SH-SY5Y (cell line): ENCODE results near the gene DBNDD2.

Source experiments
- GATA2 ChIP-seq: IDR thresholded peaks from 2 replicates; pipeline ENCODE4 v1.6.1; 2011; ENCODE audit warnings: mild to moderate bottlenecking, low read depth, low read length
- GATA3 ChIP-seq: IDR thresholded peaks from 2 replicates; pipeline ENCODE4 v1.6.1; 2011; ENCODE audit warnings: low read depth, mild to moderate bottlenecking, low read length, moderate library complexity

The DBNDD2 gene

GRCh38 chr20:45372241-45372640 lies 35.8 kb upstream of the DBNDD2 start:
- TF ChIP-seq GATA2 (no peak), GATA3 (no peak)

DNA sequence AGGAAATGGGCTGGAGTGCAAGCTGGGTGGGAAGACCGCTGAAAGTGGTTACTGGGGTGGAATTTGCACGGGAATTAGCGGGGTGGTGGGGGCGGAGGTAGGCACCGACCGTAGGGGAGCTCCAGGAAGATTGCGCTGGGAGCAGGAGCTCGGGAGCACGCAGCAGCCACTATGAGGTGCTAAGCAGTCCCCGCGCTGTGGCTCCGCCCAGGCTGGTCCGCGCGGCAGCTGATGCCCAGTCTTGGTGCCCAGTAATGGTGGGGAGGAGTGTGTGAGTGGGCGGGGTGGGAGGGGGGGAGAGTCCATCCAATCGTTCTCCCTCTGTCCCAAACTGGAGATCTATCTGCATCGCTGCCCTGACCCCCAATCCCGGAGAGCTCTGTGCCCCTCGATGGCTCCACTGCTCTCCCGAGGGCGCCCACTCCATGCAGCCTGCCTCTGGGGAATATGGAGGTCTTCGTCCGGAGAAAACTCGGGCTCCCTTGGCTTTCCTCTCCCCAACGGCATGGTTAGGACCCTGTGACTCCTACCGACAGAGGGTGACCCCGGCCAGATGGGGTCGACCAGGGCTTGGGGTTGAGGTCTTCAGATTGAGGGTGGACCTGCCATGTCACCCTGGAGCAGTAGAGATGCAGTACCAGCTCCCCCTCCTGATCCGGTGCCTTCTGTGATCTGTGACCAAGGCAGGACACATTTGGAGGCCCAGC lies 35.3 kb upstream of the DBNDD2 start:
- no peak for TF ChIP-seq GATA2
- TF ChIP-seq GATA3, result no peak

DNA sequence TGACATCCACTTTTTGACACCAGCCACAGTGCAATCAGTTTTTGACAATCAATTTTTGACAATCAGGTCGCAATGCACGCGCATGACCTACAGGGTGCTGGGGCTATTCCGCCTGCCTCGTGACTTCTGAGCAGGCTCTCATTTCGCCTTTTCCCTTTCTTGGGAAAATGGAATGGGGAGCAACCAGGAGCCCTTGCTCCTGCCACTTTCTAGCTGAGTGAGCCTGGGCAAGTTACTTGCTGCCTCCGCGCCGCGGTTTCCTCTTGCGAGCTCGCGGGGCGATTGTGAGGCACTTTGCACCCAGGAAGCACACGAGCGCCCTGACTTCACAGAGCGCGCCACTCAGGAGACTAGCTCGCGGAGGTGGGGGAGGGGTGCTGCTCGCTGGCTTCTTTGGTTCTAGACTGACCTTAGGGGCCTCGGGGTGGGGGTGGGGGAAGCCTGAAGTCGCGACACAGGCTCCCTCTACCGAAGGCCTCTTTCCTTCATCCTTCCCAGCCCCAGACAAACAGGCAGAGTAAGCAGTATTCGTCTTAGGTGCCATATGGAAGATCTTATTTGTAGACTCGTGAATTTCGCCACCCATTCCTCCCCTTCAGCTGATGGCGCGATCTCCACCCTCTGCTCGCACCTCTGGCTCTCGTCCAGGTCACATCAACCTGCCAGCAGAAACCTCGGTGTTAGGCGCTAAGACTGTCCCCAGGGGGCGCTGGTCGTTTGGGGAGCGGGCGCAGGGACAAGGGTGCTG lies 34.6 kb upstream of the DBNDD2 start:
- TF ChIP-seq GATA2, result no peak

DNA sequence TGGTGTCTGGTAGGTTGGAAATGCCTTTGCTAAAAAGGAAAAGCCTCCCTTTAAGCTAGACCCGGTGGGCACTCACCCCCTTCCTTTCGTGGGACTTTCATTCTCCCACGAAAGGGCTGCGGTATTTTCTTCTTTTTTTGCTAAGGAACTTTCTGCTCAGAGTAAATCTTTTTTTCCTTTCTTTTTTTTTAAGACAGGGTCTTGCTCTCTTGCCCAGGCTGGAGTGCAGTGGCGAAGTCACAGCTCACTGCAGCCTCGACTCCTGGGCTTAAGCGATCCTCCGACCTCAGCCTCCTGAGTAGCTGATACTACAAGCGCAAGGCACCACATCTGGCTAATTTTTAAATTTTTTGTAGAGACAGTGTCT lies 34.0 kb upstream of the DBNDD2 start:
- TF ChIP-seq GATA2 (no peak), GATA3 (no peak)

DNA sequence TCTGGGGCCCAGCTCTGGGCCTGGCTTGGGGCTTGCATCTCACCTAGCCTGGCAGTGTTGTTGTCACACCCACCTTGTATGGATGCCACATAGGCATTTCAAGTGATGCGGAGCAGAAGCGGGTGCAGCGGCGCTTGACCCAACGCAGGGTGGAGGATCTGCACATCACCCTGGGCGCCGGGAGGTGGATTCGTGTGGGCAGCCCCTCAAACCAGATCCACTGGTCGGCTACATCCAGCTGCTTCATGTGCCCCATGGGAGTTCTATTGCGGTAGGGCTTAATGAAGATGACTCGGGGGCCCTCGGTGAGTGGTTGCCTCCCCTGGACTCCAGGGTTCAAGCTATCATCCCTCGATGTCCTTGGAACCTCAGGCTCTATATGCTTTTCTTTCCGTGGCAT lies 33.1 kb upstream of the DBNDD2 start:
- no peak for TF ChIP-seq GATA2

GRCh38 chr20:45377269-45377668 lies 30.8 kb upstream of the DBNDD2 start:
- no peak for TF ChIP-seq GATA3
- TF ChIP-seq GATA2, result no peak

- no peak for TF ChIP-seq GATA2
- TF ChIP-seq GATA3, result no peak
Measured at GRCh38 chr20:45378191-45378590, 29.9 kb upstream of the DBNDD2 start, which contains the start of gene TP53TG5. TSS of gene TP53TG5 (minus strand) at chr20:45378325. CDS start at chr20:45378236, 89 bp downstream.

DNA sequence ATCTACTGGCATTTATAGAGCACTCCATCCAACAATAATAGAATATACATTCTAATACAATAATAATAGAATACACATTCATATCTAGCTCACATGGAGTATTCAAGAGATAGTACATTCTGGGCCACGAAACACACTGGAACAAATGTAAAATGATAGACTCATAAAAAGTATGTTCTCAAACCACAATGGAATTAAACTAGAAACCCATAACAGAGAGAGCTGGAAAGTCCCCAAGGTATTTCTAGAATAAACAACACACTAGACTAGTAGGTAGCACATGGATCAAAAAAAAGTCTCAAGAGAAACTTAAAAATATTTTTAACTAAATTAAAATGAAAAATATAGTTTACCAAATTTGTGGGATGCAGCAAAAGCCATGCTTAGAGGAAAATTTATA lies 20.8 kb upstream of the DBNDD2 start:
- no peak for TF ChIP-seq GATA3
- TF ChIP-seq GATA2, result no peak

- TF ChIP-seq GATA2 (no peak), GATA3 (no peak)
Measured at GRCh38 chr20:45390931-45391330, 17.2 kb upstream of the DBNDD2 start.

- no peak for TF ChIP-seq GATA3
- no peak for TF ChIP-seq GATA2
Measured at GRCh38 chr20:45391559-45391958, 16.5 kb upstream of the DBNDD2 start.

DNA sequence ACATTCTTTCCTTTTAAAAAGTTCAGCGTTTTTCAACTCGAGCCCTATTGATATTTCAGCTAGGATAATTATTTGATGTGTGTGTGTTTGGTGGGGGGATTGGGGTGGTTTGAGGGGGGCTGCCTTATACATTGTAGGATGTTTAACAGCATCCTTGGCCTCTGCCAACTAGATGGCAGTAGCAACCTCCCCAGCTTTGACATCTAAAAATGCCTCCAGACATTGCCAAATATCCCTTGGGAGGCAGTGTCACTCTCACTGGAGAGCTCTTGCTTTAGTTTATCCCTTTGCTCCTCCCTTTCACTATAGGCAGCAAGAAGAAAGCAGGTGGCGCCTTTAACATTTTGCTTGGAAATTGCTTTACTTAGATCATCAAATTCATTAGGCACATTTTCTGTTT lies 15.4 kb upstream of the DBNDD2 start:
- TF ChIP-seq GATA2, result no peak
- TF ChIP-seq GATA3, result no peak

GRCh38 chr20:45394221-45395113 lies 13.6 kb upstream of the DBNDD2 start:
- TF ChIP-seq GATA3, result no peak
- no peak for TF ChIP-seq GATA2

GRCh38 chr20:45395114-45395415 lies 13.0 kb upstream of the DBNDD2 start:
- no peak for TF ChIP-seq GATA2
- no peak for TF ChIP-seq GATA3

- TF ChIP-seq GATA3 (no peak), GATA2 (no peak)
Measured at GRCh38 chr20:45399018-45399417, 9.1 kb upstream of the DBNDD2 start.

DNA sequence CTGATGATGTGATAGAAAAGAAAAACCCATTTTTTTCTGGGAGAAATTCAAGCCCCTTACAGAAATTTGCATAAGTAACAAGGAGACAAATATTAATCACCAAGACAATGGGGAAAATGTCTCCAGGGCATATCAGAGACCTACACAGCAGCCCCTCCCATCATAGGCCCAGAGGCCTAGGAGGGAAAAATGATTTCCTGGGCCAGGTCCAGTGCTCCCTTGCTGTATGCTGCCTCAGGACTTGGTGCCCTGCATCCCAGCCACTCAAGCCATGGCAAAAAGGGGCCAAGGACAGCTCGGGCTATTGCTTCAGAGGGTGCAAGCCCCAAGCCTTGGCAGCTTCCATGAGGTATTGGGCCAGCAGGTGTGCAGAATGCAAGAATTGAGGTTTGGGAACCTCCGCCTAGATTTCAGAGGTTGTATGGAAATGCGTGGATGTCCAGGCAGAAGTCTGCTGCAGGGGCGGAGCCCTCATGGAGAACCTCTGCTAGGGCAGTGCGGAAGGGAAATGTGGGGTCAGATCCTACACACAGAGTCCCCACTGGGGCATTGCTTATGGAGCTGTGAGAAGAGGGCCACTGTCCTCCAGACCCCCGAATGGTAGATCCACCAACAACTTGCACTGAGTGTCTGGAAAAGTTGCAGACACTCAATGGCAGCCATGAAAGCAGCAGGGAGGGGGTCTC lies 7.6 kb upstream of the DBNDD2 start:
- no peak for TF ChIP-seq GATA2
- TF ChIP-seq GATA3, result no peak
